Activated naive CD4-positive, alpha-beta T cell treated with anti-CD3 and anti-CD28 coated beads, Interleukin-2, amount 10 ng/mL, durations not matched to agents 7 days and 5 days (primary cell): ENCODE measurements around the gene TECRL.

Experiments used
- CTCF ChIA-PET: fragments of 350-600 bp; sonication (Branson Sonifier 250); formaldehyde crosslinking; loops from one replicate; lab custom pipeline; 2021; ENCODE audit warnings: antibody characterized with exemption; lab: Charles Lee
- DNase-seq: peaks from one replicate; pipeline ENCODE4 v3.0.0-alpha.2; 2020
- H3K27ac Mint-ChIP-seq: one replicate; pipeline ENCODE4 v1.8.0; 2021; ENCODE audit warnings: mild to moderate bottlenecking, moderate library complexity, mixed read lengths
- H3K27me3 Mint-ChIP-seq: one replicate; pipeline ENCODE4 v1.8.0; 2021; ENCODE audit warnings: mild to moderate bottlenecking, mixed read lengths
- H3K36me3 Mint-ChIP-seq: one replicate; pipeline ENCODE4 v1.8.0; 2021; ENCODE audit warnings: mixed read lengths
- H3K4me1 Mint-ChIP-seq: one replicate; pipeline ENCODE4 v1.8.0; 2021; ENCODE audit warnings: mixed read lengths
- H3K4me3 Mint-ChIP-seq: one replicate; pipeline ENCODE4 v1.8.0; 2021; ENCODE audit warnings: mild to moderate bottlenecking, moderate library complexity, mixed read lengths
- H3K9me3 Mint-ChIP-seq: one replicate; pipeline ENCODE4 v1.8.0; 2021; ENCODE audit warnings: mixed read lengths

The TECRL gene, protein sequence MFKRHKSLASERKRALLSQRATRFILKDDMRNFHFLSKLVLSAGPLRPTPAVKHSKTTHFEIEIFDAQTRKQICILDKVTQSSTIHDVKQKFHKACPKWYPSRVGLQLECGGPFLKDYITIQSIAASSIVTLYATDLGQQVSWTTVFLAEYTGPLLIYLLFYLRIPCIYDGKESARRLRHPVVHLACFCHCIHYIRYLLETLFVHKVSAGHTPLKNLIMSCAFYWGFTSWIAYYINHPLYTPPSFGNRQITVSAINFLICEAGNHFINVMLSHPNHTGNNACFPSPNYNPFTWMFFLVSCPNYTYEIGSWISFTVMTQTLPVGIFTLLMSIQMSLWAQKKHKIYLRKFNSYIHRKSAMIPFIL

DNA sequence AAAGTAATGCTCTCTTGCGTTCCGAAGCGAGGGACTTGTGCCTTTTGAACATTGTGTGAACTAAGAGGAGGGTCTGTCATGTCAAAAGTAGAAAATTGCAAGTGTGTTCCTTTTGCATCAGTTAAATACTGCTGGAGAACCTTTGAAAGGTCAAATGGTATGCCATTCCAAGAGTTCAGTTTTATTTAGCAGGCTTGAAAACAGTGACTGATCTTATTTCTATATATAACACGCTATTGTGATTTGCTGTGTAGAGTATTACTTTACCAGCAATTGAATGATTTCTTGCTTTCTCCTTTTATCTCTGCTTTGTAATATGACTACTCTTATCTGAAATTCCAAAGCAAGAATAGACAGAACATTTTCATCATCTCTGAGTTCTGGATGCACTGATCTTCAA lies at the start of gene TECRL:
TECRL (minus strand) TSS at position 151 of the 400 bp plus-strand sequence; CDS start at position 52, 99 bp downstream.
- CTCF ChIA-PET = no interaction called here
- H3K9me3 Mint-ChIP-seq = peaks cover 4% of the 10 kb centered on the region
- H3K36me3 Mint-ChIP-seq = no peaks in the 10 kb centered on the region
- no peak for DNase-seq
- no peak within 1 kb of the TSS for H3K4me3 Mint-ChIP-seq
- H3K4me1 Mint-ChIP-seq = no peaks in the 10 kb centered on the region
- H3K27me3 Mint-ChIP-seq = no peaks in the 10 kb centered on the region
- H3K27ac Mint-ChIP-seq = no peak within 1 kb of the TSS

DNA sequence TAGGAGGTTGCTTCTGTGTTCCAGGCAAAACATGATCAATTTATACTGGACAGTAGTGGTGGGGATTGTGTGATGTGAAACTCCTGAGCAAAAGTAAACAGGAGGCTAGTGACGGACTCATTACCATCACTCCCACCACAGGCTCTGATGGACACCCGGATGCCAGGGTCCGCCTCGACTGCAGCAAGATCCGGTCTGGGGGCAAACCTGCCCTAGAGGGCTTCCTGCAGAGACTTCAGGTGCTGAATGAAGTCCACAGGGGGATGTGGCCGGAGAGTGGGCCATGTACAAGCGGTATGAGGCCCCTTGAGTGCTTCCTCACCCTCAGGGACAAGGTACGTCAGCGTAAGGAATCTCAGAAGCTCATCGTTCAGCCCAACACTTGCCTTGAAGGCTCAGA lies 23.4 kb upstream of the TECRL start:
- no peaks in the 10 kb centered on the region for H3K4me1 Mint-ChIP-seq
- H3K36me3 Mint-ChIP-seq = no peaks in the 10 kb centered on the region
- CTCF ChIA-PET = no interaction called here
- no peak overlapping the region for H3K27ac Mint-ChIP-seq
- H3K27me3 Mint-ChIP-seq = no peaks in the 10 kb centered on the region
- H3K9me3 Mint-ChIP-seq = peaks cover 23% of the 10 kb centered on the region
- DNase-seq = no peak
- H3K4me3 Mint-ChIP-seq = no peak overlapping the region

DNA sequence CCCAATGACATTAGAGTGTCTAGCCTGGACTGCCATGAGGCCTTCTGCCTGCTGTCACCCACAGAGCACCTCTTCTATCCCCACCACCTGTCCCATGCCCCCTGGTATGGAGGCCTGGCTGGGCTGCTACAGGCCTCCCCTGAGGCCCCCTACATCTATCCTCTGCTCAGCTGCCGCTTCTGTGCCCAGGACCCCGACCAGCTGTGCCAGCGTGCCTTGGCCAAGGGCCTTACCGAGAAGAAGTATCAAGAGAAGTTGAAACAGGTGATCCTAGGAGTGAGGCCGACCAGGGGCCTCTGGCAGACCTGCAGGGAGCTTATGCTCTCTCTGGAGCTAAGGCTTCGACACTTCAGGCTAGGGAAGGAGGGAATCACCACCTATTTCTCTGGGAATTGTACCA lies 21.7 kb upstream of the TECRL start:
- Mint-ChIP-seq H3K27ac (no peak overlapping the region), H3K4me3 (no peak overlapping the region), H3K4me1 (no peaks in the 10 kb centered on the region), H3K36me3 (no peaks in the 10 kb centered on the region), H3K27me3 (no peaks in the 10 kb centered on the region), H3K9me3 (peaks cover 23% of the 10 kb centered on the region)
- CTCF ChIA-PET = no interaction called here
- no peak for DNase-seq

DNA sequence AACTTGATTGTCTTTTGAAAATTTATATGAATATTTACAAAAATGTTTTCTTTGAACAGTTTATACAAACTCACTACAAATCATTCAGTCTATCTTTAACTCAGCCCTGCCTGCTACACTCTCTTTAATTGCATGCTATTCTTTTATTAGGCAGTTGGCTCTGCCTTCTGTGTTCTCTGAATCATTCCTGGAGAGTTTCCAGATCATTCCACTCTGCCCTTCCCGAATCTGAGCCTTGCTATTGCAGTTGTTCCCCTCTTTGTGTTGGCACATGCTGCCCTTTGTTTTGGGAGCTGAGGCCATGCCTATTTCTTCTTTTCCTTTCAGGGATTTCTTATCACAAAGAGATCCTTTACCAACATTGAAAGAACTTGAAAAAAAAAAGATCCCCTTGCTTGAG lies 8.7 kb upstream of the TECRL start:
- H3K4me3 Mint-ChIP-seq = no peak overlapping the region
- no peak for DNase-seq
- H3K4me1 Mint-ChIP-seq = no peaks in the 10 kb centered on the region
- H3K36me3 Mint-ChIP-seq = no peaks in the 10 kb centered on the region
- H3K9me3 Mint-ChIP-seq = peaks cover 1% of the 10 kb centered on the region
- no peak overlapping the region for H3K27ac Mint-ChIP-seq
- no peaks in the 10 kb centered on the region for H3K27me3 Mint-ChIP-seq
- CTCF ChIA-PET = no interaction called here

DNA sequence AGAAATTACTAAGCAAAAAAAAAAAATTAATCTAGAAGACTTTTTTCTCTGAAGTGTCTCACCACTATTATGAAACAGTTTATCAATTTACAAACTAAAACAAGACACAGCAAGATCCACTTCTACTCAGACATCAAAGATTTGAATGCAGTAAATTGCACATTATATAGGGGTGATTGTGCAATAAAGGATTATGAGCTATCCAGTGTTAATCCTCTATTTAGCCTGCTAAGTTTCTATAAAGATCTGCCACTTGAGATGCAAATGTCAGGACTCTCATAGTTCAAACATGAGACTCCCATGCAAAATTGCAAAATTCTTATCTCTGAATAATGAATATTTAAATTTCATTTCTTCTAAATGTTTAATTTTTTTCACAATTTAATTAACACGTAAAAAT lies 2.2 kb downstream of the TECRL start:
- H3K9me3 Mint-ChIP-seq = peaks cover 8% of the 10 kb centered on the region
- H3K27ac Mint-ChIP-seq = no peak overlapping the region
- CTCF ChIA-PET = no interaction called here
- no peaks in the 10 kb centered on the region for H3K4me1 Mint-ChIP-seq
- no peaks in the 10 kb centered on the region for H3K27me3 Mint-ChIP-seq
- DNase-seq = no peak
- H3K4me3 Mint-ChIP-seq = no peak overlapping the region
- no peaks in the 10 kb centered on the region for H3K36me3 Mint-ChIP-seq

DNA sequence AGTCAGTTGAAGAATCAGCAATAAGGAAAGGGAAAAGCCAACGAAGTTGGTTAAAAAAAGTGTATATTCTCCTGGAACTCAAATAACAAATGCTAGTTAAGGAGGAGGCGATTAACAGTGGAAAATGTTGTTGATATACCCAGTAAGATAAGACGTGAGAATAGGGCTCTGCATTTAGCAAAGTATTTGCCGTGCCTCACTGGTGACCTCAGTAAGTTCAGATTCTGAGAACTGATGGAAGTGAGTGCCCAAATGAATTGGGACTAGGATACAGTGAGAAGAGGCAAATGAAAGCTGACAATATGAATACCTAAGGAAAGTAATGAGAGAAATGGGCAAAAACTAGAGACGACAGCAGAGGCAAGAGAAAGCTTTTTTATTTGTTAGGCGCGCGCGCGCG lies 3.5 kb downstream of the TECRL start:
- CTCF ChIA-PET = no interaction called here
- H3K36me3 Mint-ChIP-seq = no peaks in the 10 kb centered on the region
- peaks cover 6% of the 10 kb centered on the region for H3K9me3 Mint-ChIP-seq
- DNase-seq = no peak
- H3K4me1 Mint-ChIP-seq = no peaks in the 10 kb centered on the region
- no peak overlapping the region for H3K4me3 Mint-ChIP-seq
- H3K27me3 Mint-ChIP-seq = no peaks in the 10 kb centered on the region
- H3K27ac Mint-ChIP-seq = no peak overlapping the region

DNA sequence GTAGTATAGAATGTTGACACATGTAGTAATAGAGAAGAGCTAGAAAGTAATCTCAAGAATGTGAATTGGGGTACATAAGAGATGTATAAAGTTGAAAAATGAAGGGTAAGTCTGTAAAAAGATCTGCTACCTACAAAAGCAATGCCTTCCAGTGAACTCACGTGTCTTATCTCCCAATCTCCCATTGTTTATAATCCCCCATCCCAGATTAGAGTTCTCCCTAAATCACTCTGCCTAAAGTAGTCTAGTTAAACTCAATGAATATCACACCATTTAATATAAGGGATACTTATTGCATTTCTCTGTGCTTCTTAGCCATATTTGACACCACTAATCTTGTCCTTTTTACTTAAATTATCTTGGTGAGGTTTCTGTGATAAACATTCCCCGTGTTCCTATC lies 6.6 kb downstream of the TECRL start:
- no peaks in the 10 kb centered on the region for H3K36me3 Mint-ChIP-seq
- CTCF ChIA-PET = no interaction called here
- H3K27ac Mint-ChIP-seq = no peak overlapping the region
- H3K4me1 Mint-ChIP-seq = no peaks in the 10 kb centered on the region
- DNase-seq = no peak
- no peak overlapping the region for H3K4me3 Mint-ChIP-seq
- H3K9me3 Mint-ChIP-seq = peaks cover 12% of the 10 kb centered on the region
- H3K27me3 Mint-ChIP-seq = no peaks in the 10 kb centered on the region

DNA sequence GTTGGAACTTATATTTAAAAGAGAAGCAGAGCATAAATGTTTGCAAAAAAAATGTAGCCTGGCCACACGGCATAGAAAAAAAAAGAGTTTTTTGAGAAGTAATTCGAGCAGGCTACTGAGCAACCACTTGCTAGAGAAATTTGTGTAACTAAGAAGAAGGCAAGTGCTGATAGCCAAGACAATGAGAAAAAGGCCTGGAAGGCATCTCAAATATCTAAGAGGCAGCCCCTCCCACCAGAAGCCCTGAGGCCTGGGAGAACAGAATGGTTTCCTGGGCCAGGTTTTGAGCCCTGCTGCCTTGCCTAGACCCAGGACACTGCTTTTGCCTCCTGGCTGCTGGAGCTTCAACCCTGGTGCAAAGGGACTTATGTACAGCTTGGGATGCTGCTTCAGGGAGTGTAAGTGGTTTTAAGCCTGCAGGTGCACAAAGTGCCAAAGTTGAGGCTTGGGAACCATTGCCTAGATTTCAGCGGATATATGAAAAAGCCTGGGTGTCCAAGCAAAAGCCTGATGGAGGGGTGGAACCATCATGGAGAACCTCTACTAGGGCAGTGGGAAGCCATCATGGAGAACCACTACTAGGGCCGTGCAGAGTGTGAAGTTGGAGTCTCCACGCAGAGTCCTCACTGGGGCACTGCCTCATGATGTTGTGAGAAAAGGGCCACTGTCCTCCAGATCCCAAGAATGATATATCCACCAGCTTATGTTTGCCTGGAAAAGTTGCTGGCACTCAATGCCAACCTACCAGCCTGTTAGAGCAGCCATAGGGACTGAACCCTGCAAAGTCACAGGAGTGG lies 9.7 kb downstream of the TECRL start:
- CTCF ChIA-PET = no interaction called here
- Mint-ChIP-seq H3K9me3 (peaks cover 12% of the 10 kb centered on the region), H3K4me3 (no peak overlapping the region), H3K27me3 (no peaks in the 10 kb centered on the region), H3K4me1 (no peaks in the 10 kb centered on the region), H3K36me3 (no peaks in the 10 kb centered on the region), H3K27ac (no peak overlapping the region)
- no peak for DNase-seq

DNA sequence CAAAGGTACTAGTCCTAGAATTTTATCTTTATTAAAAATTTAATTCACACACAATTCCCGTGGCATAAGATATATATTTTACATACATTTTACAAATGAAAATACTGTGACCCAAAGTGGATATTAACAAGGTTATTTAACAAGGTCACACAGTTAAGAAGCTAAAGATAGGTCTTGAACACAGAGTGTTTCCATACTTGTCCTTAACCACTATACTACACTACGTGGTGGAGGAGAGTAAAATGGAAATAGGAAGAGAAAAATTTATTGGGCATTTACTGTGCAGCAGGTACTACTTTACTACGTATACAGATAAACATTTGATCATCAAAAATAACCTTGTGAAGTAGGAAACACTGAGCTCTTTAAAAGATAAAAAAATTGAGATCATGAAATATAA lies 14.8 kb downstream of the TECRL start:
- no peak overlapping the region for H3K27ac Mint-ChIP-seq
- no peaks in the 10 kb centered on the region for H3K27me3 Mint-ChIP-seq
- no peaks in the 10 kb centered on the region for H3K4me1 Mint-ChIP-seq
- no peak for DNase-seq
- CTCF ChIA-PET = interaction anchor here (0.6 kb wide), 1 partner anchor 228 kb away, joined by 4 read pairs; no protein-coding TSS in a partner anchor
- no peaks in the 10 kb centered on the region for H3K36me3 Mint-ChIP-seq
- H3K4me3 Mint-ChIP-seq = no peak overlapping the region
- peaks cover 7% of the 10 kb centered on the region for H3K9me3 Mint-ChIP-seq

DNA sequence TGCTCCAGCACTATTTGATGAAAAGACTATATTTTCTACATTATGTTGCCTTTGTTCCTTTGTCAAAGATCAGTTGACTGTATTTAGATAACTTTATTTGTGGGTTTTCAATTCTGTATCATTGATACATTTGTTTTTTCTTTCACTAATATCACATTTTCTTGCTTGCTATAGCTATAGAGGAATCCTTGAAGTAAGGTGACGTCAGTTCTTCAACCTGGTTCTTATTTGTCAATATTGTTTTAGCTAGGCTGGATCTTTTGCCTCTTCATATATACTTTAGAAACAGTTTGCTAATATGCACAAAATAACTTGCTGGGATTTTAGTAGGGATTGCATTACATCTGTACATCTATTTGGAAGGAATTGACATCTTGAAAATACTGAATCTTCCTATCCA lies 21.0 kb downstream of the TECRL start:
- Mint-ChIP-seq H3K4me3 (no peak overlapping the region), H3K27me3 (no peaks in the 10 kb centered on the region), H3K4me1 (no peaks in the 10 kb centered on the region), H3K36me3 (no peaks in the 10 kb centered on the region), H3K27ac (no peak overlapping the region), H3K9me3 (peaks cover 4% of the 10 kb centered on the region)
- DNase-seq = no peak
- CTCF ChIA-PET = no interaction called here

DNA sequence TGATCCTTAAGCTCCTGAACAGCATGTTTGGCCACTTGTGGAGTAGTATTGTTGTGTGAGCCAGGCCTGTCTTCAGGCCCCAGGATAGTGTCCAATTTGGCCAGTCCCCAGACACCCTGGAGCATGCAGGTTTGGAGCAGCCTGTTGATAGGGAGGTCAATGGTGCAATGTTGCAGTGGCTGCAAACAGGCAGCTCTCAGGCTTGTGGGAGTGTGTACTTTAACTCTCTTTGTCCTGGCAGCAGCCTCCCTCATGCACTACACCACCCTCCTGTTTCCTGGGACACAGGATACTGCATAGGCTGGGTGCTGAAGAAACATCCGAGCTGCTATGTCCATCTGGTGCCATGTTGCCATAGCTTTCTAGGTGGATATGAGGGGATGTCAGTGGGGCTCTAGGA lies 24.0 kb downstream of the TECRL start:
- CTCF ChIA-PET = no interaction called here
- H3K36me3 Mint-ChIP-seq = no peaks in the 10 kb centered on the region
- no peaks in the 10 kb centered on the region for H3K4me1 Mint-ChIP-seq
- peaks cover 5% of the 10 kb centered on the region for H3K9me3 Mint-ChIP-seq
- DNase-seq = no peak
- H3K4me3 Mint-ChIP-seq = no peak overlapping the region
- no peaks in the 10 kb centered on the region for H3K27me3 Mint-ChIP-seq
- H3K27ac Mint-ChIP-seq = no peak overlapping the region

DNA sequence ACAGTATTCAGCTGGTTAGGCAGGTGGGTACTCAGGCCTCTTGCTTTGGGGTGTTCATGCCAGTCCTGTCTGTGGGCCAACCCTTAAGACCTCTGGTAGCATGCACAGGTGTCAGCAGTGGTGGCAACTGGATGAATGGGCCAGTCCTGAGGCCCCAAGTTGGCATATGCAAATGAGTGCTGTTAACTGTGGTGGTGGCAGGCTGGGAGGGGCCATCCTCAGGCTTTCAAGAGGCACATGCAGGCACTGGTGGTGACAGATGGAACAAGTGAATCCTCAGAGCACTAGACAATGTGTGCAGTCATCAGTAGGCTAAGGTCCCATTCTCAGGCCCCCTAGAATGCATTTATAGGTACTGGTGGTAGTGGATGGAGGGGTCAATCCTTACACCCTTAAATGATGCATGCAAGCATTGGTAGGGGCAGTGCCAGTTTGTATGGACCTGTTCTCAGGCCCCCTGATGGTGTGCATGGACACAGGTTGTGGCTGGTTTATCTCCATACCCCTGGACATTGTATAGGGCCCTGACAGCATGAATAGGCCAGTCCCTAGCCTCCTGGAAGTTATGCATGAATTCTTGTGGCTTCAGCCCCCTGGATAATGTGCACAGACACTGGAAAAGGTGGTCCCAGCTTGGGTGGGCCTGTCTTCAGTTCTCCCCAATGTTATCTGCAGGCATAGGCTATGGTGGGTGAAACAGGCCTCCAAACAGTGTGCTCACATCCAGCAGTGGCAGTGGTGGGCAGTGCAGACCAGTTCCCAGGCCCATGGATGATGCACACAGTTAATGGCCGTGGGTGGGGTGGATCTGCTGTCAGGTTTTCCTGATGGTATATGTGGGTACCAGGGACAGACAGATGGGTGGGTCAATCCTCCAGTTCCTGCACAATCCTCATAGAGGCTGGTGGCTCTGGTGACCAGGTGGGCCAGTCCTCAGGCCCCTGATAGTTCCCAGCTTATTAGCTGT lies 24.7 kb downstream of the TECRL start:
- H3K4me1 Mint-ChIP-seq = no peaks in the 10 kb centered on the region
- H3K27me3 Mint-ChIP-seq = no peaks in the 10 kb centered on the region
- CTCF ChIA-PET = no interaction called here
- DNase-seq = no peak
- no peaks in the 10 kb centered on the region for H3K36me3 Mint-ChIP-seq
- no peak overlapping the region for H3K27ac Mint-ChIP-seq
- peaks cover 5% of the 10 kb centered on the region for H3K9me3 Mint-ChIP-seq
- no peak overlapping the region for H3K4me3 Mint-ChIP-seq

DNA sequence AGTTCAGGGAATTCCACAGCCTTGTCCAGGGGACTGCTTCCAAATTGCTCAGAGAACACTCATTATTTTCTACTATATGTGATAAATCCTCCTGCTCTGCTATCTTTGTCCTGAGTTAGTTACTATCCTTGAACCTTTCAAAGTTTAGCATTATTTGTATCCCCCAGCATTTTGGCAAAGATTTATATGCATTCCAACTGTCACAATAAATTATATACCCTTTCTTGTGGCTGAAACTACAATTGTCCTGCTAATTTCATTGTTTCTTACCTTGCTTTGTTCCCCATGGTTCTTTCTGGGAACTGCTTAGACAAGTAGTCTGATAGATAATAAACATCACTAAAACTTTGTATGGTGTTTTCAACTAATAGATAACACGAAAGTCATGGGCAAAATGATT lies 40.5 kb downstream of the TECRL start:
- Mint-ChIP-seq H3K27ac (no peak overlapping the region), H3K9me3 (peaks cover 11% of the 10 kb centered on the region), H3K27me3 (no peaks in the 10 kb centered on the region), H3K36me3 (no peaks in the 10 kb centered on the region), H3K4me3 (no peak overlapping the region), H3K4me1 (no peaks in the 10 kb centered on the region)
- DNase-seq = no peak
- CTCF ChIA-PET = no interaction called here

DNA sequence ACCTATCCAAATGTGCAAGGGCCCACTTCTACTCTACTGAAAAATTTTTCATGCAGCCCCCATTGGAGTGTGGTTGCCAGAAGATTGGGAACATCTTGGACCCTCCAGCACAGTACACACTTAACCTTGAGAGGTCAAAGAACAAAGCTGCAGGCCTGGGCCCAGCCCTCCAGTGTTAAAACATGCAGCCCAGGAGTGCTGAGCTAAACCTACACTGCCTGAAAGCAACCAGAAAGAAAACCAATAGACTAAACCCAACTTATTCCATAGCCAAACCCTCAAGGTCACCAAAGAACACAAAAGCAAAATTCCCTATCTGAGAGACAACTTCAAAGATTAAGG lies 47.9 kb downstream of the TECRL start:
- Mint-ChIP-seq H3K9me3 (peaks cover 13% of the 10 kb centered on the region), H3K27me3 (no peaks in the 10 kb centered on the region), H3K4me1 (no peaks in the 10 kb centered on the region), H3K27ac (no peak overlapping the region), H3K4me3 (no peak overlapping the region), H3K36me3 (no peaks in the 10 kb centered on the region)
- CTCF ChIA-PET = no interaction called here
- DNase-seq = no peak
